SK-N-SH treated with all-trans-retinoic acid at 6 μM for 48 hours (cell line): ENCODE measurements around the gene ZNF317.

ENCODE experiments used
- ATAC-seq: fragments of 200-7000 bp; cut with Tn5 transposase; 3 replicates; pipeline ENCODE4 v1.9.1; 2020; ENCODE audit warnings: mild to moderate bottlenecking, moderate library complexity
- ARNTL ChIP-seq: fragments of 450-650 bp; formaldehyde crosslinking; IDR thresholded peaks from 2 replicates; pipeline ENCODE4 v1.5.0; 2020; ENCODE audit warnings: low read depth, mild to moderate bottlenecking, moderate library complexity, borderline replicate concordance
- BACH2 ChIP-seq: fragments of 250-450 bp; sonication (Bioruptor Pico); IDR thresholded peaks from 2 replicates; pipeline ENCODE4 v1.9.0; 2021; ENCODE audit warnings: mild to moderate bottlenecking, borderline replicate concordance
- CSDC2 ChIP-seq: fragments of 250-450 bp; sonication (Bioruptor Pico); IDR thresholded peaks from 2 replicates; pipeline ENCODE4 v1.5.0; 2020; ENCODE audit warnings: mild to moderate bottlenecking, moderate library complexity
- CSRNP3 ChIP-seq: fragments of 250-450 bp; sonication (Bioruptor Pico); IDR thresholded peaks from 2 replicates; pipeline ENCODE4 v1.5.1; 2021; ENCODE audit warnings: mild to moderate bottlenecking, moderate library complexity
- ESRRG ChIP-seq: fragments of 250-450 bp; sonication (Bioruptor Pico); IDR thresholded peaks from 2 replicates; pipeline ENCODE4 v1.6.1; 2021; ENCODE audit warnings: mild to moderate bottlenecking
- GLIS3 ChIP-seq: fragments of 250-450 bp; sonication (Bioruptor Pico); IDR thresholded peaks from 2 replicates; pipeline ENCODE4 v1.5.0; 2020; ENCODE audit warnings: mild to moderate bottlenecking, moderate library complexity
- ISL1 ChIP-seq: fragments of 250-450 bp; sonication (Bioruptor Pico); IDR thresholded peaks from 2 replicates; pipeline ENCODE4 v2.1.2; 2022; ENCODE audit warnings: mild to moderate bottlenecking, moderate library complexity
- PATZ1 ChIP-seq: fragments of 250-450 bp; sonication (Bioruptor Pico); IDR thresholded peaks from 2 replicates; pipeline ENCODE4 v1.8.0; 2020; ENCODE audit warnings: mild to moderate bottlenecking, moderate library complexity, borderline replicate concordance
- PPARA ChIP-seq: fragments of 250-450 bp; sonication (Bioruptor Pico); IDR thresholded peaks from 2 replicates; pipeline ENCODE4 v1.5.0; 2020; ENCODE audit warnings: mild to moderate bottlenecking, borderline replicate concordance
- SNAI2 ChIP-seq: fragments of 250-450 bp; sonication (Bioruptor Pico); IDR thresholded peaks from 2 replicates; pipeline ENCODE4 v1.5.0; 2020; ENCODE audit warnings: mild to moderate bottlenecking, moderate library complexity
- TCF4 ChIP-seq: fragments of 250-450 bp; sonication (Bioruptor Pico); IDR thresholded peaks from 2 replicates; pipeline ENCODE4 v1.8.0; 2021; ENCODE audit warnings: mild to moderate bottlenecking, moderate library complexity, borderline replicate concordance
- TOX ChIP-seq: fragments of 250-450 bp; sonication (Bioruptor Pico); IDR thresholded peaks from 2 replicates; pipeline ENCODE4 v1.8.0; 2021; ENCODE audit warnings: mild to moderate bottlenecking, moderate library complexity, borderline replicate concordance
- TSHZ2 ChIP-seq: fragments of 250-450 bp; sonication (Bioruptor Pico); IDR thresholded peaks from 2 replicates; pipeline ENCODE4 v1.5.0; 2020; ENCODE audit warnings: mild to moderate bottlenecking, moderate library complexity
- ZC3H10 ChIP-seq: fragments of 250-450 bp; sonication (Bioruptor Pico); IDR thresholded peaks from 2 replicates; pipeline ENCODE4 v1.5.1; 2021; ENCODE audit warnings: mild to moderate bottlenecking, moderate library complexity
- ZFP3 ChIP-seq: fragments of 250-450 bp; sonication (Bioruptor Pico); IDR thresholded peaks from 2 replicates; pipeline ENCODE4 v1.5.0; 2020; ENCODE audit warnings: mild to moderate bottlenecking, moderate library complexity
- ZNF565 ChIP-seq: fragments of 450-650 bp; formaldehyde crosslinking; conservative IDR thresholded peaks from 2 replicates; pipeline ENCODE4 v1.5.0; 2020; ENCODE audit warnings: low read depth, mild to moderate bottlenecking, moderate library complexity
- ZNF8 ChIP-seq: fragments of 450-650 bp; formaldehyde crosslinking; IDR thresholded peaks from 2 replicates; pipeline ENCODE4 v1.5.0; 2020; ENCODE audit warnings: mild to moderate bottlenecking, moderate library complexity

ZNF317 gene

GRCh38 chr19:9159891-9160290 is 19.7 kb downstream of the ZNF317 start:
- no peak for ATAC-seq
- TF ChIP-seq CSRNP3 (CRISPR knock-in tag), result no peak
- TF ChIP-seq TSHZ2 (CRISPR knock-in tag), result no peak
- no peak for TF ChIP-seq ZNF565 (CRISPR knock-in tag)
- TF ChIP-seq ZNF8 (CRISPR knock-in tag), result no peak
- TF ChIP-seq, all 23 proteins: peak for 0

- TF ChIP-seq CSDC2 (CRISPR knock-in tag) (no peak), ARNTL (CRISPR knock-in tag) (no peak), ZNF8 (CRISPR knock-in tag) (no peak), TOX (CRISPR knock-in tag) (no peak), TSHZ2 (CRISPR knock-in tag) (no peak), GLIS3 (CRISPR knock-in tag) (no peak), ZFP3 (CRISPR knock-in tag) (no peak), PPARA (CRISPR knock-in tag) (no peak), PATZ1 (CRISPR knock-in tag) (no peak), ZNF565 (CRISPR knock-in tag) (no peak), TCF4 (CRISPR knock-in tag) (no peak), BACH2 (CRISPR knock-in tag) (no peak)
- no peak for ATAC-seq
Observed at GRCh38 chr19:9161427-9161826, 21.2 kb downstream of the ZNF317 start.

- no peak for TF ChIP-seq CSRNP3 (CRISPR knock-in tag)
- TF ChIP-seq TOX (CRISPR knock-in tag), result no peak
- no peak for TF ChIP-seq SNAI2 (CRISPR knock-in tag)
- no peak for TF ChIP-seq ESRRG
- no peak for TF ChIP-seq TCF4 (CRISPR knock-in tag)
- TF ChIP-seq ZC3H10 (CRISPR knock-in tag), result no peak
- ATAC-seq, result no peak
Observed at GRCh38 chr19:9165261-9165660, 25.1 kb downstream of the ZNF317 start.

GRCh38 chr19:9166846-9167245 is 26.6 kb downstream of the ZNF317 start:
- ATAC-seq, result no peak
- TF ChIP-seq GLIS3 (CRISPR knock-in tag), result no peak
- no peak for TF ChIP-seq ISL1 (CRISPR knock-in tag)
- no peak for TF ChIP-seq ZNF8 (CRISPR knock-in tag)
- TF ChIP-seq PATZ1 (CRISPR knock-in tag), result no peak
- TF ChIP-seq TSHZ2 (CRISPR knock-in tag), result no peak
- no peak for TF ChIP-seq TCF4 (CRISPR knock-in tag)
